Raji (cell line): ENCODE data around the gene NPR3.

Experiments
- POLR2A ChIP-seq: IDR thresholded peaks from 2 replicates; pipeline ENCODE4 v1.6.1; 2011; ENCODE audit warnings: low read depth, low read length, control low read depth; ENCODE audit not compliant: insufficient read depth

Gene NPR3

GRCh38 chr5:32777222-32777621 is 66.1 kb downstream of the NPR3 start:
- TF ChIP-seq POLR2A, result no peak

GRCh38 chr5:32777733-32778132 is 66.6 kb downstream of the NPR3 start:
- no peak for TF ChIP-seq POLR2A

- TF ChIP-seq POLR2A, result no peak
Observed at GRCh38 chr5:32778403-32778802, 67.3 kb downstream of the NPR3 start.

GRCh38 chr5:32779754-32780415 is 68.8 kb downstream of the NPR3 start:
- TF ChIP-seq POLR2A, result no peak

GRCh38 chr5:32780508-32780919 is 69.4 kb downstream of the NPR3 start:
- TF ChIP-seq POLR2A, result no peak

- no peak for TF ChIP-seq POLR2A
Observed at GRCh38 chr5:32783661-32784060, 72.5 kb downstream of the NPR3 start.

GRCh38 chr5:32785611-32786254 is 74.6 kb downstream of the NPR3 start:
- TF ChIP-seq POLR2A, result no peak

- TF ChIP-seq POLR2A, result no peak
Observed at GRCh38 chr5:32786311-32786710, 75.2 kb downstream of the NPR3 start.

GRCh38 chr5:32790411-32790951 is 79.4 kb downstream of the NPR3 start:
- no peak for TF ChIP-seq POLR2A

GRCh38 chr5:32791536-32792243 is 80.6 kb downstream of the NPR3 start:
- no peak for TF ChIP-seq POLR2A

- TF ChIP-seq POLR2A, result no peak
Observed at GRCh38 chr5:32794086-32794485, 83.0 kb downstream of the NPR3 start.

- no peak for TF ChIP-seq POLR2A
Observed at GRCh38 chr5:32802764-32803163, 91.6 kb downstream of the NPR3 start.

GRCh38 chr5:32803656-32804055 is 92.5 kb downstream of the NPR3 start:
- TF ChIP-seq POLR2A, result no peak

- no peak for TF ChIP-seq POLR2A
Observed at GRCh38 chr5:32805971-32806638, 95.0 kb downstream of the NPR3 start.

- TF ChIP-seq POLR2A, result no peak
Observed at GRCh38 chr5:32808783-32809182, 97.7 kb downstream of the NPR3 start.
